GDM1 (cell line): ENCODE measurements around the gene SCGB3A1.

ENCODE experiments used
- DNase-seq: peaks from one replicate; lab custom pipeline; 2025; lab: John Stamatoyannopoulos, UW

SCGB3A1 gene

DNA sequence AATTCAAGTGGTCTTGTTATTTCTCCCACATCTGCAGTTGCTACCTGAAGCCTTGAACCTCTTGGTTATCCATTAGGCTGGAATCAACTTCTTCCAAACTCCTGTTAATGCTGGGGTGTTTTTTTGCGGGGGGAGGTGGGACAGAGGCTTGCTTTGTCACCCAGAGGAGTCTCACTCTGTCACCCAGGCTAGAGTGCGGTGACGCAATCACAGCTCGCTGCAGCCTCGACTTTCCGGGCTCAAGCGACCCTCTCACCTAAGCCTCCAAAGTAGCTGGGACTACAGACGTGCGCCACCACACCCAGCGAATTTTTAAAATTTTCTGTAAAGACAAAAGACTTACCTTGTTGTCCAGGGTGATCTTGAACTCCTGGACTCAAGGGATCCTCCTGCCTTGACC, 4.4 kb downstream of the SCGB3A1 start:
- no peak for DNase-seq

GRCh38 chr5:180586204-180586603, 5.1 kb downstream of the SCGB3A1 start:
- DNase-seq, result no peak

DNA sequence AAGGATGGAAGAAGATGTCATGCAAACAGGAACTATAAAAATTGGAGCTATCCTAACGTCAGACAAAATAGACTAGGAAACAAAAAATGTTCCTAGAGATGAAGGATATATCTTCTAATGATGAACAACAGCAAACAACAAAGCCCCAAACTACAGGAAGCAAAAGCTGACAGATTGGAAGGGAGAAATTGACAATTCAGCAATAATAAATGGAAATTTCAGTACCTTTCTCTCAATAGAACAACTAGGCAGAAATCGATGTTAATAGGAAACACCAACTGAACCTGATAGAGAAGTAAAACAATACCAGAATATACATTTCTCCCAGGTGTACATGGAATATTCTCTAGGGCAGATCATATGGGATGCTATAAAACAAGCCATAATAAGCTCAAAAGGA, 7.6 kb downstream of the SCGB3A1 start:
- no peak for DNase-seq

- DNase-seq, result no peak
These were observed 10.6 kb downstream of the SCGB3A1 start for GRCh38 chr5:180580681-180581080.

DNA sequence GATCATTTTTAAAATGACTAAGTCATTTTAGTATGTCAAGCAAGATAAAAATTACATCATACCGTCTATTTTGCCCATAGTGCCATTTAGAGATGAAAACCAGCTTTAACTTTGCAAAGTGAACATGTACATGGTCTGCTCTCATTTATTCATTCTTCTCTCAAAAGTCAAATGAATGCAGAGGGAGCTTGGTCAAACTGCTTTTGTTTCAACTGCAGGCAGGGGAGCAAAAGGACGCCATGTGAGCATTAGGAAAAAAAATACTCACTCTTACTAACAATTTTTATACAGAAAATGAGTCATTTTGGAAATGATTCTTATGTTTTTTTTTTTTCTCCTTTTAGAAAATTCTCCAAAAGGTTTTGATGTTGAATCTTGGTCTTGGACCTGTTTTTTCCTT, 15.7 kb downstream of the SCGB3A1 start:
- no peak for DNase-seq

DNA sequence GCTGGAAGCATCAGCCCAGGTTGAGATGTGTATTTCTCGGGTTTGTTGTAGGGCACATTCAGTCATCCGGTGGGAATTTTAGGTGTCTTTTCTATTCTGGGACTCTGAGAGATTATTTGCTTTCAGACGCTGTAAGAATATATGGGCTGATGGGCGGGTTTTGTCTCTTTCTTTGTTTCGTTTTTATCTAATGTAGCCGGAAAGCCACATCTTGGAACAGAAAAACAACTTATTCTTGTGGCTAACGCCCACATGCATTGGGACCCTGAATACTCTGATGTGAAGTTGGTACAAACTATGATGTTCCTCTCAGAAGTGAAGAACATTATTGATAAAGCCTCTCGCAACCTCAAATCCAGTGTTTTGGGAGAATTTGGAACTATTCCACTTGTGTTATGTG, 22.4 kb downstream of the SCGB3A1 start:
- DNase-seq, result no peak

DNA sequence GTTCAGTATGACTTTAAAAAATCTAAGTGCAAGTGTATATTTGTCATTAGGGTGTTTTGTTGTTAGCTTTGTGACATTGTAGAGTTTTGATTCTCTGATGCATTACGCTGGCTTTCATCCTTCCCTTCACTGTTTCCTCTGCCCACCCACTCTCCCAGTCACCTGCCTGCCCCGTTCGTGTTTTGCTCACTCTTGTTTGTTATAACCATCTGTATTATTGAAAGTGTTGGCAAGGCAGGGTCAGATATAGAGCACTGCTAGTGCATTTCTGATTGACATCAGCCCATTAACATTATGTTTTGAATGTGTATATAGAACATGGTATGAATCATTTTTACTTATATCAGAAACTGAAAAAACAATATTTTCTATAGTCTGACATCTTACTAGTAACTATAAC, 27.3 kb downstream of the SCGB3A1 start:
- no peak for DNase-seq

DNA sequence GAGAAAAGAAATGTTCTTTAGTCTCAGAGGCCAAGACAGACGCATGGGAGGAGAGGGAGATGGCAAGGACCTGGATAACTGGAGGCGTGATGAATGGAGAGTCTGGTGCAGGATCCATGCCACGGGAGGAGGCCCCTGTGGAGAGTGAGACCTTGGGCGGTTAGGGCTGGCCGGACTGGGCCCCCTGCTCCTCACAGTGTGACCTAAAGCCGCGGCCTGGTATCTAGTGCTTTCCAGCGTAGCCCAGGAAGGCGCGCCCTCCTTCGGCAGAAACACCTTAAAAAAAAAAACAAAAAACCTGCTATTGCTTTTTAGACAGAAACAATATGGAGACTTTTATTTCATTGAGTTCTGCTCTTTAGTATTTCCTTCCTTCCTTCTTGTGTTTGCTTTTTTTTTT, 33.1 kb downstream of the SCGB3A1 start:
- DNase-seq, result no peak

GRCh38 chr5:180557217-180557809, 34.0 kb downstream of the SCGB3A1 start:
- no peak for DNase-seq

DNA sequence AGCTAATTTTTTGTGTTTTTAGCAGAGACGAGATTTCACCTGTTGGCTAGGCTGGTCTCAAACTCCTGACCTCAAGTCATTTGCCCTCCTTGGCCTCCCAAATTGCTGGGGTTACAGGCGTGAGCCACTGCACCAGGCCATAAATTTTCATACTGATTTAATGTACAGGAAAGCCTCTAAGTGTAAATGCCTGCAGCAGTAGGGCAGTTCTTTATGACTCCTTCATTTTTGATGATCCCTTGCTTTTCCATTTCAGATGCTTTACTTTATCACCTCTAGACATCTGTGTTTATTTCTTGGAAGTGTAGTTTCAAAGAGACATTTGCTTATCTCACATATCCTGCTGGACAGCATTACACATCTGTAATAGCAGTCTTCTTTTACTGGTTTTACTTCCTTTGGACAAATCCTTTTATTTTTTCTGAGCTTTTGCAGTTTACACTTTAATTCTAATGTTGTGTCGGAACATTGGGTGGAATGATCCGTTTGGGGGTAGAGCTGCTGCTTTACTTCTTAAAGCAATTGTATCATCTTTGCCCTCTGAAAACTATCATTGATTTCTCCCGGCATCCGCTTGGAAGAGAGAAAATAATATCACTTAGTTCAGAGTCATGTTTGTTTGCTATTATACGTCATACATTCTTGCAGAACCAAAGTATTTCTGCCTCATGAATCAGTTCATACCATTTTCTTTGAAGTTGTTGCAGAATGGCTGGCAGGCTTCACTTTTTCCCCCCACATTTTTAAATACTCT, 36.0 kb downstream of the SCGB3A1 start:
- DNase-seq, result no peak

DNA sequence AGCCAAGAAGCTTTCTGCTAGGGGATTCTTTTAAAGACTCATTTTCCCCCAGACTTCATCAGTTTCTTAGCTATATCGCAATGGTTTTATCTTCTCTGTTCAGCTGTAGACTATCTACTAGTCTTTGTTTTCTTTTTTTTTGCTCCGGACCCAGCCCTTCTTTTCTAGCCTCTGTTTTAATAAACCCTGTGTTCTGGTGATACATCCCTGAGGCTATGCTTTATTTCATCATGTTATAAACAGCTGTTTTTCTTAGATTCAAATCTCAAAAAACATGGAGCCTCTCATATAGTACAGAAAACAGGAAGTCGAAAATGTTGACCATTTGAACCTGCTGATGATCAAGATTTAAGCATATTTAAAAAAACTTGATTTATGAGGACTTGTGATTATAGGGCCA, 37.8 kb downstream of the SCGB3A1 start:
- DNase-seq, result no peak

DNA sequence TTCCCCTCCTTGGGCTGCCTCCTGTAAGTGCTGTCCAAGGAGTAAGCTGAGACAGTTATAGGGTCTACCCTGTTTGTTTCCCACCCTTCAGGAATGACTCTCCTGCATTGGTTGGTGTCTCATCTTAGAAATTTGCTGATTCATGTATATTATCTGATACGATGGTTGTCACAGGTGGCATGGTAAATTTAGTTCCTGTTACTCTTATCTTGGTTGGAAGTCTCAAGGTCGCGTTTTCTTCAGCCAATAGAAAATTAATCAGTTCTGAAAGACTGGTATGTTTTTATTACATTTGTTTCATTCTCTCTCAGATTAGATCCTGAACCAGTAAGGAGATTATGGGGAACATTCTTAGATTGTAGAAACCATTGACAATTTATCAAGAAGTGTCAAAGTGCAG, 42.7 kb downstream of the SCGB3A1 start:
- no peak for DNase-seq

DNA sequence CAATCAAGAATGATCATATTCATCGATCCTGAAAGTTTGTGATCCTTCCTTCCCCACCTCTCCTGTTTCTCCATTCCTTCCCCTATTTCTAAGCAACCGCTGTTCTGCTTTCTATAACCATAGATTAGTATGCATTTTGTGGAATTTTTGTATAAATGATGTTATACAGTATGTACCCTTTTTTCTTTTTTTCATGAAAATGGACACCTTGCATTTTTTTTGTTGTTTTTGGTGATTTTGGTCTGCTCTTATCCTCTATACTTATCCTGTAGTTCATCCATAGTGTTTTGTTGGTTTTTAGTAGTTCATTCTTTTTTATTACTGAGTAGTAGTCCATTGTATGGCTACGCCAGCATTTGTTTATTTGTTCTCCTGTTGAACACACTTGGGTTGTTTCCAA, 46.1 kb downstream of the SCGB3A1 start:
- no peak for DNase-seq

DNA sequence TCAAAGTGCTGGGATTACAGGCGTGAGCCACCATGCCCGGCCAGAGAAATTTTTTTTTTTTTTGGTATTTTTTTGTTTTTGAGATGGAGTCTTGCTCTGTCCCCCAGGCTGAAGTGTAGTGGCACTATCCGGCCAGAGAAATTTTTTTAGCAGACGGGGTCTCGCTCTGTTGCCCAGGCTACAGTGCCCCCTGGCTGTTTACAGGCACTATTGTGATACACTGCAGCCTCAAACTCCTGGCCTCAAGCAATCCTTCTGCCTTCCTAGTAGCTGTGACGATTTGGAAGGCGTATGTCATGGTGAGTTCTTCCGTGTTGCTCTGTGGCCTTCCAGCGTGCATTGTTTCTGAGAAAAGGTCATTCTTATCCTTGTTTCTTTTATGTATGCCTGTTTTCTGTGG, 49.6 kb downstream of the SCGB3A1 start:
- no peak for DNase-seq
